ENCODE data around the gene OPCML. TPM values are rescaled to one million over a fixed set of nuclear protein-coding genes. Genes with fewer than 3 reads are reported as not detected.

OPCML gene
- total RNA-seq, 4 donors from 2014 or later: 0.33 TPM; not detected in 3

GRCh38 chr11:132559331-132560036, 972.8 kb downstream of the OPCML start:
- H3K27ac ChIP-seq: no peak overlapping the region
- no peak overlapping the region for H3K4me3 ChIP-seq (replicated peaks in 1 of 3)
- WGBS, 2 donors: 70% methylated on average over 5 of the region's 5 CpGs
- no peak for TF ChIP-seq CTCF (IDR thresholded peaks at IDR 0.05)
- TF ChIP-seq POLR2A (IDR thresholded peaks at IDR 0.05): no peak
- no peaks in the 10 kb centered on the region for H3K9me3 ChIP-seq
- H3K36me3 ChIP-seq: no peaks in the 10 kb centered on the region
- intact Hi-C loops (cut with DNase I): no loop called here
- no peaks in the 10 kb centered on the region for H3K27me3 ChIP-seq
- peaks cover 29 to 34% of the 10 kb centered on the region in 2 donors for H3K4me1 ChIP-seq
- no peak for DNase-seq

GRCh38 chr11:132556316-132556715, 976.0 kb downstream of the OPCML start:
- no peak overlapping the region for H3K27ac ChIP-seq
- H3K9me3 ChIP-seq: no peaks in the 10 kb centered on the region
- intact Hi-C loops (cut with DNase I): no loop called here
- 56% methylated on average over 2 of the region's 2 CpGs for WGBS, 2 donors
- DNase-seq: no peak
- no peak overlapping the region for H3K4me3 ChIP-seq (replicated peaks in 1 of 3)
- H3K36me3 ChIP-seq: no peaks in the 10 kb centered on the region
- peaks cover 6 to 11% of the 10 kb centered on the region in 2 donors for H3K4me1 ChIP-seq
- H3K27me3 ChIP-seq: no peaks in the 10 kb centered on the region
- no peak for TF ChIP-seq POLR2A (IDR thresholded peaks at IDR 0.05)
- no peak for TF ChIP-seq CTCF (IDR thresholded peaks at IDR 0.05)

GRCh38 chr11:132555617-132556016, 976.7 kb downstream of the OPCML start:
- intact Hi-C loops (cut with DNase I): no loop called here
- TF ChIP-seq CTCF (IDR thresholded peaks at IDR 0.05): no peak
- TF ChIP-seq POLR2A (IDR thresholded peaks at IDR 0.05): no peak
- Histone ChIP-seq H3K4me3 (replicated peaks in 1 of 3) (no peak overlapping the region), H3K27me3 (no peaks in the 10 kb centered on the region), H3K9me3 (no peaks in the 10 kb centered on the region), H3K4me1 (peaks cover 0 to 4% of the 10 kb centered on the region in 2 donors), H3K36me3 (no peaks in the 10 kb centered on the region), H3K27ac (no peak overlapping the region)
- WGBS, 2 donors: 94 to 99% methylated on average over 3 of the region's 3 CpGs
- DNase-seq: no peak

- no peaks in the 10 kb centered on the region for H3K36me3 ChIP-seq
- no peak for TF ChIP-seq CTCF (IDR thresholded peaks at IDR 0.05)
- no peak for TF ChIP-seq POLR2A (IDR thresholded peaks at IDR 0.05)
- no peak for DNase-seq
- no peaks in the 10 kb centered on the region for H3K4me1 ChIP-seq
- no peak overlapping the region for H3K27ac ChIP-seq
- no peaks in the 10 kb centered on the region for H3K9me3 ChIP-seq
- H3K27me3 ChIP-seq: no peaks in the 10 kb centered on the region
- WGBS, 2 donors: 91 to 98% methylated on average over 5 of the region's 5 CpGs
- intact Hi-C loops (cut with DNase I): no loop called here
- H3K4me3 ChIP-seq (replicated peaks in 1 of 3): no peak overlapping the region
Observed at GRCh38 chr11:132551016-132551415, 981.3 kb downstream of the OPCML start.

- H3K36me3 ChIP-seq: no peaks in the 10 kb centered on the region
- H3K4me1 ChIP-seq: no peaks in the 10 kb centered on the region
- no peaks in the 10 kb centered on the region for H3K9me3 ChIP-seq
- no peak overlapping the region for H3K4me3 ChIP-seq (replicated peaks in 1 of 3)
- intact Hi-C loops (cut with DNase I): no loop called here
- no peak for DNase-seq
- 74 to 80% methylated on average over 6 of the region's 6 CpGs for WGBS, 2 donors
- no peak overlapping the region for H3K27ac ChIP-seq
- TF ChIP-seq POLR2A (IDR thresholded peaks at IDR 0.05): no peak
- TF ChIP-seq CTCF (IDR thresholded peaks at IDR 0.05): no peak
- no peaks in the 10 kb centered on the region for H3K27me3 ChIP-seq
Observed at GRCh38 chr11:132549561-132549960, 982.7 kb downstream of the OPCML start.
